Ishikawa (cell line): Measurements from ENCODE around the gene DLL1.

Experiments
- CEBPB ChIP-seq: IDR thresholded peaks from 2 replicates; pipeline ENCODE4 v1.6.1; 2012
- CREB1 ChIP-seq: IDR thresholded peaks from 2 replicates; pipeline ENCODE4 v1.6.1; 2012; ENCODE audit warnings: low read depth
- EP300 ChIP-seq: IDR thresholded peaks from 2 replicates; pipeline ENCODE4 v1.6.1; 2012; ENCODE audit warnings: borderline replicate concordance
- FOXM1 ChIP-seq: IDR thresholded peaks from 2 replicates; pipeline ENCODE4 v1.6.1; 2012; ENCODE audit warnings: low read depth, borderline replicate concordance
- RAD21 ChIP-seq: IDR thresholded peaks from 2 replicates; pipeline ENCODE4 v1.6.1; 2012; ENCODE audit warnings: low read depth
- REST ChIP-seq: IDR thresholded peaks from 2 replicates; pipeline ENCODE4 v1.6.1; 2012; ENCODE audit warnings: low read depth, mild to moderate bottlenecking
- TAF1 ChIP-seq: IDR thresholded peaks from 2 replicates; pipeline ENCODE4 v1.6.1; 2012; ENCODE audit warnings: low read depth, mild to moderate bottlenecking
- TEAD4 ChIP-seq: IDR thresholded peaks from 2 replicates; pipeline ENCODE4 v1.6.1; 2012
- USF1 ChIP-seq: IDR thresholded peaks from 2 replicates; pipeline ENCODE4 v1.6.1; 2012
- YY1 ChIP-seq: IDR thresholded peaks from 2 replicates; pipeline ENCODE4 v1.6.1; 2012; ENCODE audit warnings: low read depth
- ZBTB7A ChIP-seq: IDR thresholded peaks from 2 replicates; pipeline ENCODE4 v1.6.1; 2012; ENCODE audit warnings: low read depth
- TF ChIP-seq, protein P1 (sequence below): IDR thresholded peaks from 2 replicates; pipeline ENCODE4 v1.6.1; 2012

- no peak for TF ChIP-seq EP300
- TF ChIP-seq, protein P1, sequence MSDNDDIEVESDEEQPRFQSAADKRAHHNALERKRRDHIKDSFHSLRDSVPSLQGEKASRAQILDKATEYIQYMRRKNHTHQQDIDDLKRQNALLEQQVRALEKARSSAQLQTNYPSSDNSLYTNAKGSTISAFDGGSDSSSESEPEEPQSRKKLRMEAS: no peak
- TF ChIP-seq USF1: no peak
- no peak for TF ChIP-seq FOXM1
- no peak for TF ChIP-seq REST
- TF ChIP-seq RAD21: no peak
- TF ChIP-seq CREB1: no peak
- TF ChIP-seq YY1: no peak
- no peak for TF ChIP-seq CEBPB
- no peak for TF ChIP-seq TAF1
- no peak for TF ChIP-seq ZBTB7A
- TF ChIP-seq TEAD4: no peak
Observed at GRCh38 chr6:170307080-170307545, 16.2 kb upstream of the DLL1 start.
